Vagina (tissue), 2 donors: ENCODE data around the gene HEG1. TPM values are rescaled to one million over a fixed set of nuclear protein-coding genes. Genes with fewer than 3 reads are reported as not detected.

Experiments used
- DNase-seq, 2 donors: peaks; one replicate each; pipeline ENCODE4 v3.0.0-alpha.2; 2017; ENCODE audit errors: extremely low spot score in 2 of 2
- H3K27ac ChIP-seq: fragments of 200-600 bp; sonication (generic); one replicate; pipeline ENCODE4 v1.5.1; 2019
- H3K27me3 ChIP-seq: fragments of 200-600 bp; sonication (generic); one replicate; pipeline ENCODE4 v1.5.1; 2019
- H3K36me3 ChIP-seq, 2 donors: fragments of 200-600 bp; sonication (generic); one replicate each; pipeline ENCODE4 v1.5.1; 2017 to 2019
- H3K4me1 ChIP-seq: fragments of 200-600 bp; sonication (generic); one replicate; pipeline ENCODE4 v1.5.1; 2019
- H3K4me3 ChIP-seq, 2 donors: fragments of 200-600 bp; sonication (generic); 1 replicate in 1 of 2; 2 replicates in 1 of 2; pipeline ENCODE4 v1.5.1; 2016 to 2019
- H3K9me3 ChIP-seq: fragments of 200-600 bp; sonication (generic); one replicate; pipeline ENCODE4 v1.5.1; 2019
- CTCF ChIP-seq, 3 experiments: fragments of 450-650 bp in 2 of 3; fragments of 200-600 bp in 1 of 3; sonication (generic) in 1 of 3; IDR thresholded peaks; one replicate each; pipeline ENCODE4 v1.5.1; 2017 to 2019; ENCODE audit warnings: antibody characterized with exemption in 3 of 3, mild to moderate bottlenecking in 2 of 3, moderate library complexity in 2 of 3
- POLR2A ChIP-seq, 2 donors: fragments of 450-650 bp; IDR thresholded peaks; one replicate each; pipeline ENCODE4 v1.6.1; 2017; ENCODE audit warnings: antibody characterized with exemption in 2 of 2, mild to moderate bottlenecking in 2 of 2, moderate library complexity in 2 of 2
- POLR2AphosphoS5 ChIP-seq, 2 donors: sonication (generic); formaldehyde crosslinking; IDR thresholded peaks; one replicate each; pipeline ENCODE4 v1.9.0; 2017; ENCODE audit warnings: antibody characterized with exemption in 2 of 2, mild to moderate bottlenecking in 2 of 2, low read depth in 1 of 2; ENCODE audit not compliant: insufficient read depth in 1 of 2
- intact Hi-C: fragments of 100-400 bp; cut with DNase I; formaldehyde crosslinking; loops from one replicate; pipeline ENCODE4 v1.15.1; 2023
- total RNA-seq: library from RNA; depleted of rRNA; stranded (reverse); fragments of >200 nt; gene quantifications from one replicate; pipeline ENCODE4 v1.2.3, GENCODE V29; 2016

HEG1 gene
- total RNA-seq, 1 donor from 2014 or later, result 47.1 TPM

- TF ChIP-seq POLR2AphosphoS5 (IDR thresholded peaks at IDR 0.05; ENCODE audit: insufficient read depth in 1 of 2, low read depth in 1 of 2) (peak; percentile 48 to 59), POLR2A (IDR thresholded peaks at IDR 0.05) (no peak), CTCF (IDR thresholded peaks at IDR 0.05) (no peak)
- no peak for DNase-seq
- H3K4me3 ChIP-seq, result peak overlapping the region; percentile 18 to 22
- peaks cover 95% of the 10 kb centered on the region for H3K4me1 ChIP-seq
- H3K36me3 ChIP-seq, result no peaks in the 10 kb centered on the region
- no peaks in the 10 kb centered on the region for H3K27me3 ChIP-seq
- no peaks in the 10 kb centered on the region for H3K9me3 ChIP-seq
- peak overlapping the region; percentile 87 for H3K27ac ChIP-seq
- intact Hi-C loops, result no loop called here
These were observed 12.9 kb downstream of the HEG1 start for GRCh38 chr3:125042725-125043406.

- TF ChIP-seq CTCF (IDR thresholded peaks at IDR 0.05) (no peak), POLR2AphosphoS5 (IDR thresholded peaks at IDR 0.05; ENCODE audit: insufficient read depth in 1 of 2, low read depth in 1 of 2) (peak in 1 of 2 donors; percentile 6)
- Histone ChIP-seq H3K4me3 (no peak overlapping the region), H3K4me1 (peaks cover 73% of the 10 kb centered on the region), H3K27me3 (no peaks in the 10 kb centered on the region), H3K36me3 (no peaks in the 10 kb centered on the region), H3K27ac (peak overlapping the region; percentile 78), H3K9me3 (no peaks in the 10 kb centered on the region)
- intact Hi-C loops, result no loop called here
- no peak for DNase-seq
These were observed 16.4 kb downstream of the HEG1 start for GRCh38 chr3:125039131-125040100.

GRCh38 chr3:125037498-125038150 lies 18.2 kb downstream of the HEG1 start:
- Histone ChIP-seq H3K9me3 (no peaks in the 10 kb centered on the region), H3K4me1 (peaks cover 65% of the 10 kb centered on the region), H3K27me3 (no peaks in the 10 kb centered on the region), H3K4me3 (no peak overlapping the region), H3K36me3 (no peaks in the 10 kb centered on the region), H3K27ac (peak overlapping the region; percentile 78)
- intact Hi-C loops, result no loop called here
- DNase-seq, result no peak
- peak in 1 of 2 donors; percentile 70 for TF ChIP-seq POLR2AphosphoS5 (IDR thresholded peaks at IDR 0.05; ENCODE audit: insufficient read depth in 1 of 2, low read depth in 1 of 2)
- no peak for TF ChIP-seq CTCF (IDR thresholded peaks at IDR 0.05)
- no peak for TF ChIP-seq POLR2A (IDR thresholded peaks at IDR 0.05)

GRCh38 chr3:125035217-125035616 lies 20.6 kb downstream of the HEG1 start:
- Histone ChIP-seq H3K36me3 (no peaks in the 10 kb centered on the region), H3K4me1 (peaks cover 46% of the 10 kb centered on the region), H3K4me3 (no peak overlapping the region), H3K9me3 (no peaks in the 10 kb centered on the region), H3K27me3 (no peaks in the 10 kb centered on the region), H3K27ac (no peak overlapping the region)
- DNase-seq, result no peak
- TF ChIP-seq POLR2AphosphoS5 (IDR thresholded peaks at IDR 0.05; ENCODE audit: insufficient read depth in 1 of 2, low read depth in 1 of 2) (no peak), POLR2A (IDR thresholded peaks at IDR 0.05) (no peak), CTCF (IDR thresholded peaks at IDR 0.05) (no peak)
- intact Hi-C loops, result no loop called here
